ENCODE data around the gene ITPKC.

The ITPKC gene

DNA sequence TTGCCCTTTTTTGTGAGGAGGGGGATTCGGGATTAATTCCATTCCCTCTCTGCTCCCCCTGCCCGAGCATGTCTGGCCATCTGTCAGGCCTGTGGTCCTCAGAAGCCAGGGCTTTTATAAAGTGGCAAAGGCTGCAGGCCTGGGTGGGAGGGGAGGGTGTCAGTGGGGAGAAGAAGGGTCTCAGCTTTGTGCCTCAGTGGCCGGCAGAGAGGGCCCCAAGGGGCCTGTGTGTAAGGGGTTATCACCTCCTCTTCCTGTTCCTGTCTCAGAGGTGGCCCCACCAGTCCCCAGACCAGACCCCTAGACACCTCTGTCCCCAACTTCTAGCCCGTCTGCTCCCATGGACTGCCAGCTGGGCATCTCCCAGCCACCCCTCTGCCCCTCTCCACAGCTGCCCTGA lies 23.0 kb upstream of the ITPKC start:
- DNase-seq (ENCODE audit: low read depth) = no peak
- H3K4me3 ChIP-seq (ENCODE audit: control insufficient read depth, low read depth, low read length) = no peak overlapping the region

GRCh38 chr19:40695881-40696280 lies 21.0 kb upstream of the ITPKC start:
- no peak for DNase-seq (ENCODE audit: low read depth)
- TF ChIP-seq, protein P1, sequence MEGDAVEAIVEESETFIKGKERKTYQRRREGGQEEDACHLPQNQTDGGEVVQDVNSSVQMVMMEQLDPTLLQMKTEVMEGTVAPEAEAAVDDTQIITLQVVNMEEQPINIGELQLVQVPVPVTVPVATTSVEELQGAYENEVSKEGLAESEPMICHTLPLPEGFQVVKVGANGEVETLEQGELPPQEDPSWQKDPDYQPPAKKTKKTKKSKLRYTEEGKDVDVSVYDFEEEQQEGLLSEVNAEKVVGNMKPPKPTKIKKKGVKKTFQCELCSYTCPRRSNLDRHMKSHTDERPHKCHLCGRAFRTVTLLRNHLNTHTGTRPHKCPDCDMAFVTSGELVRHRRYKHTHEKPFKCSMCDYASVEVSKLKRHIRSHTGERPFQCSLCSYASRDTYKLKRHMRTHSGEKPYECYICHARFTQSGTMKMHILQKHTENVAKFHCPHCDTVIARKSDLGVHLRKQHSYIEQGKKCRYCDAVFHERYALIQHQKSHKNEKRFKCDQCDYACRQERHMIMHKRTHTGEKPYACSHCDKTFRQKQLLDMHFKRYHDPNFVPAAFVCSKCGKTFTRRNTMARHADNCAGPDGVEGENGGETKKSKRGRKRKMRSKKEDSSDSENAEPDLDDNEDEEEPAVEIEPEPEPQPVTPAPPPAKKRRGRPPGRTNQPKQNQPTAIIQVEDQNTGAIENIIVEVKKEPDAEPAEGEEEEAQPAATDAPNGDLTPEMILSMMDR (IDR thresholded peaks at IDR 0.05; ENCODE audit: control insufficient read depth, insufficient read depth, low read depth, low read length, missing control alignments) = no peak
- H3K4me3 ChIP-seq (ENCODE audit: control insufficient read depth, low read depth, low read length) = no peak overlapping the region

More for the DNA sequence above, 23.0 kb upstream of the ITPKC start:
- TF ChIP-seq, protein P1 (IDR thresholded peaks at IDR 0.05; ENCODE audit: control insufficient read depth, insufficient read depth, low read depth, low read length, missing control alignments) = no peak

- no peak overlapping the region for H3K4me3 ChIP-seq (ENCODE audit: control insufficient read depth, low read depth, low read length)
- TF ChIP-seq, protein P1 (IDR thresholded peaks at IDR 0.05; ENCODE audit: control insufficient read depth, insufficient read depth, low read depth, low read length, missing control alignments) = no peak
- no peak for DNase-seq (ENCODE audit: low read depth)
These were observed 19.9 kb upstream of the ITPKC start for GRCh38 chr19:40697007-40697406.

DNA sequence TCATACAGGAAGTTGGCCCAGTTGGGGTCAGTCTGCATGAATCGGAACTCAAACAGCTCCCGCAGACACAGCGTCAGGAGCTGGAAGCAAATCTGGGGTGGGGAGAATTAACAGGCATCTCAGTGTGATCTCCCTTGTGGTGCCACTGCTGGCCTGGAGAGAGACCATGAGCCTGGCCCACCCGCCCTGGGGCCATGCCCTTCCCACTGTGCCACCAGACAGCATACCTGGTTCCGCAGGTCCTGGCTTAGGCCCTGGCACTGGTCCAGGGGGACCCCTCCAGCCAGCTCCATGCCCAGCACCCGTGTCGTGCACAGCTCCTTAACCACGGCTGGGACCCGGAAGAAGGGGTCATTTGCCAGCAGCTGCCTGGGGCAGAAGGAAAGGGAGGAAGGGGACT lies 16.8 kb upstream of the ITPKC start:
- no peak overlapping the region for H3K4me3 ChIP-seq (ENCODE audit: control insufficient read depth, low read depth, low read length)
- DNase-seq (ENCODE audit: low read depth) = no peak
- TF ChIP-seq, protein P1 (IDR thresholded peaks at IDR 0.05; ENCODE audit: control insufficient read depth, insufficient read depth, low read depth, low read length, missing control alignments) = no peak

DNA sequence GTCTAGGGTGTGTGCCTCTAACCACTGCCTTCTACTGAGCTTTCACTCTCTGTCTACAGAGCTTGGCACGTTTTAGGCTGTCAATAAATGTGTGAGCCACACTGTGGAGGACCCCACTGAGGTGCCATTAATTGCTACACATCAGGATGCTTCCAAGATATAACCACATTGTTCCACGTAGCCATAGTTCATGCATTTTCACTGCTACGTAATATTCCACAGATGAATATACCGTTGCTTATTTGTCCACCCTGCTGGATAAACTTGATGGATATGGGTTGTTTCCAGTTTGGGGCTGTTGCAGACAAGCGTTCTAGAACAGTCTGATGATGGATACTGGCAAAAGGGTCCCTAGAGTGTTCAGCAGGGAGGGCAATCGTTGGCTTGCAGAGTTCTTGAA lies 15.2 kb upstream of the ITPKC start:
- H3K4me3 ChIP-seq (ENCODE audit: control insufficient read depth, low read depth, low read length) = no peak overlapping the region
- TF ChIP-seq, protein P1 (IDR thresholded peaks at IDR 0.05; ENCODE audit: control insufficient read depth, insufficient read depth, low read depth, low read length, missing control alignments) = no peak
- DNase-seq (ENCODE audit: low read depth) = no peak

- DNase-seq (ENCODE audit: low read depth) = no peak
- no peak overlapping the region for H3K4me3 ChIP-seq (ENCODE audit: control insufficient read depth, low read depth, low read length)
- TF ChIP-seq, protein P1 (IDR thresholded peaks at IDR 0.05; ENCODE audit: control insufficient read depth, insufficient read depth, low read depth, low read length, missing control alignments) = no peak
These were observed 14.4 kb upstream of the ITPKC start for GRCh38 chr19:40702337-40703012.
